Nephron (organoid): ENCODE data around the gene ZNF672.

Source experiments
- H3K27ac Mint-ChIP-seq, 3 experiments: 2 replicates each; pipeline ENCODE4 v1.8.0; 2020; ENCODE audit warnings: mixed read lengths in 3 of 3, mild to moderate bottlenecking in 2 of 3, moderate library complexity in 1 of 3
- H3K27me3 Mint-ChIP-seq: 2 replicates; pipeline ENCODE4 v1.8.0; 2021; ENCODE audit warnings: low read depth, mild to moderate bottlenecking, moderate library complexity, mixed read lengths
- H3K36me3 Mint-ChIP-seq: 2 replicates; pipeline ENCODE4 v1.8.0; 2020; ENCODE audit warnings: low read depth, mixed read lengths
- H3K4me1 Mint-ChIP-seq: 2 replicates; pipeline ENCODE4 v1.8.0; 2020; ENCODE audit warnings: mixed read lengths
- H3K4me3 Mint-ChIP-seq, 3 experiments: 2 replicates each; pipeline ENCODE4 v1.8.0; 2020; ENCODE audit warnings: mild to moderate bottlenecking in 3 of 3, mixed read lengths in 3 of 3, moderate library complexity in 2 of 3
- H3K9me3 Mint-ChIP-seq: 2 replicates; pipeline ENCODE4 v1.8.0; 2020; ENCODE audit warnings: mixed read lengths
- CTCF ChIP-seq, 3 experiments: fragments of 200-600 bp; sonication (generic); IDR thresholded peaks; one replicate each; pipeline ENCODE4 v1.5.0; 2021; ENCODE audit warnings: antibody characterized with exemption in 3 of 3; ENCODE audit not compliant: unreplicated experiment in 3 of 3

ZNF672 gene

GRCh38 chr1:248816042-248816851 lies 21.8 kb upstream of the ZNF672 start:
- no peaks in the 10 kb centered on the region for H3K9me3 Mint-ChIP-seq
- H3K27ac Mint-ChIP-seq: no peak overlapping the region
- H3K4me3 Mint-ChIP-seq: no peak overlapping the region
- H3K36me3 Mint-ChIP-seq: peaks cover 60% of the 10 kb centered on the region
- H3K4me1 Mint-ChIP-seq: no peaks in the 10 kb centered on the region
- no peaks in the 10 kb centered on the region for H3K27me3 Mint-ChIP-seq
- TF ChIP-seq CTCF (IDR thresholded peaks at IDR 0.05; ENCODE audit: unreplicated experiment in 3 of 3): no peak

DNA sequence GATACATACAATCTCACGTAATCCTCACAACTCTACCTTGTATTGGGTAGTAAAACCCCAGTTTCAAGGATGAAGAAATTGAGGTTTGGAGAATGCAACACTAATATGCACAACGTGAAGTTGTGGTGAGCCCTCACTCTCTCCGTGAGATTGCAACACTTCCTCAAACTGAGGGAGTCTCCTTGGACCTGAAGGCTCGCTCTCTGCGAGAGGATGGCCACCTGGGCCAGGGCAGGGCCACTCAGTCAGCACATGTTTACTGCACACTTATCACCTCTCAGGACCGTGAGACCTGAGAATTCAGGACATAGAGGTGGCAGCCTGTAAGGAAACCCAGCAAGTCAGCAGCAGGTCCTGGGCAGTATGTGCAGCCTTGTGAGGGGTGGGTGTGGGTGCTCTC lies 21.0 kb upstream of the ZNF672 start:
- H3K9me3 Mint-ChIP-seq: no peaks in the 10 kb centered on the region
- no peak for TF ChIP-seq CTCF (IDR thresholded peaks at IDR 0.05; ENCODE audit: unreplicated experiment in 3 of 3)
- no peak overlapping the region for H3K27ac Mint-ChIP-seq
- H3K36me3 Mint-ChIP-seq: peaks cover 59% of the 10 kb centered on the region
- no peak overlapping the region for H3K4me3 Mint-ChIP-seq
- H3K27me3 Mint-ChIP-seq: no peaks in the 10 kb centered on the region
- H3K4me1 Mint-ChIP-seq: peaks cover 4% of the 10 kb centered on the region

GRCh38 chr1:248818505-248819374 lies 19.3 kb upstream of the ZNF672 start:
- Mint-ChIP-seq H3K27ac (no peak overlapping the region), H3K36me3 (peaks cover 53% of the 10 kb centered on the region), H3K9me3 (no peaks in the 10 kb centered on the region), H3K4me3 (no peak overlapping the region), H3K4me1 (peaks cover 15% of the 10 kb centered on the region), H3K27me3 (no peaks in the 10 kb centered on the region)
- TF ChIP-seq CTCF (IDR thresholded peaks at IDR 0.05; ENCODE audit: unreplicated experiment in 3 of 3): no peak

DNA sequence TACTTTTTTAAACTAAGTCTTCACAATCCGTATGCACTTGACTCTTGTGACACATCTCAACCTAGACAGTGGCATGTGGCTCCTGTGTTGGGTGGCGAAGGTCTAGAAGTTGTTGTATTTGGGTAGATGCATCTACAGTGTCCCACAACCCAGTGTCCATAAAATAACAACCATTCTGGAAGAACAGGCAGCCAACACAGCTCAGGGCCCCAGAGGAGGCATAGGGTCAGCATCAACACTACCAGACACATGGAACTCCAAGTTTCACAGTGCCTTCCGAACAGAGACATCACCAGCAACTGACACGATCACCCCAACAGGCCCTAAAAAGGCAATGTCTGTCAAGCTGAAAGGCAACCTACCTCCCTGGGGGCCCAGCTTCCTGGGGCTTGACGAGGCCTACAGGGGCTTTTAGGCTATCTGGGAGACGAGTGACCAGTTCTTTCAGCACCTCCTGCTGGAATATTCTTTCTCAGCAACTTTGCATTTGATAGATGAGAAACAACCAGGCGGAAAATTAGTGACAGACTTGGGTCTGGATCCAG lies 17.9 kb upstream of the ZNF672 start:
- TF ChIP-seq CTCF (IDR thresholded peaks at IDR 0.05; ENCODE audit: unreplicated experiment in 3 of 3): no peak
- Mint-ChIP-seq H3K9me3 (no peaks in the 10 kb centered on the region), H3K27me3 (no peaks in the 10 kb centered on the region), H3K4me3 (no peak overlapping the region), H3K36me3 (peaks cover 52% of the 10 kb centered on the region), H3K4me1 (peaks cover 27% of the 10 kb centered on the region), H3K27ac (no peak overlapping the region)

DNA sequence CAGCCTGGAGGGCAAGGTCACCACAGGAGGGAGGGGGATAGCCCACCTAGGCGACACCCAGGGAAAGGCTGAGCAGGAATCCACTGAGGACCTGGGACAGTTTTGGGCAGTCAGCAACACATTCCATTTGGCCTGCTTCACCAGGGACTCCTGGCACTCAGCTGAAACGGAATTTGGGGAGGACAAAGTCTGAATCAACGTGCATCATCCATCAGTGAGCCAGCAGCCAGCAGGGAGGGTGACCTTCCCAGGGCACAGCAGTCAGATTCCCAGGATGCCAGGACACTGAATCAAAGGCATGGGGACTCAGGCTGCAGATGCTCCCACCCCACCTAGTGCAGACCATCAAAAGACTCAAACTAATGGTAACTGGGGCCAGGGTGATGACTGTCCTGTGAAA lies 16.9 kb upstream of the ZNF672 start:
- TF ChIP-seq CTCF (IDR thresholded peaks at IDR 0.05; ENCODE audit: unreplicated experiment in 3 of 3): no peak
- Mint-ChIP-seq H3K9me3 (no peaks in the 10 kb centered on the region), H3K4me1 (peaks cover 34% of the 10 kb centered on the region), H3K27me3 (no peaks in the 10 kb centered on the region), H3K36me3 (peaks cover 44% of the 10 kb centered on the region), H3K4me3 (peak overlapping the region in 1 of 3 experiments; percentile 37), H3K27ac (no peak overlapping the region)
